NCI-H2107 (cell line): ENCODE results near the gene DAB2IP.
"Not testable (repeated sequence)": the region's sequence is repeated elsewhere in the genome, so short reads cannot be mapped to it uniquely, and the experiment has no call there.

Source experiments
- DNase-seq: peaks from one replicate; lab custom pipeline; 2025; lab: John Stamatoyannopoulos, UW

The DAB2IP gene

GRCh38 chr9:121626012-121626411 lies 25.4 kb upstream of the DAB2IP start:
- no peak for DNase-seq

DNA sequence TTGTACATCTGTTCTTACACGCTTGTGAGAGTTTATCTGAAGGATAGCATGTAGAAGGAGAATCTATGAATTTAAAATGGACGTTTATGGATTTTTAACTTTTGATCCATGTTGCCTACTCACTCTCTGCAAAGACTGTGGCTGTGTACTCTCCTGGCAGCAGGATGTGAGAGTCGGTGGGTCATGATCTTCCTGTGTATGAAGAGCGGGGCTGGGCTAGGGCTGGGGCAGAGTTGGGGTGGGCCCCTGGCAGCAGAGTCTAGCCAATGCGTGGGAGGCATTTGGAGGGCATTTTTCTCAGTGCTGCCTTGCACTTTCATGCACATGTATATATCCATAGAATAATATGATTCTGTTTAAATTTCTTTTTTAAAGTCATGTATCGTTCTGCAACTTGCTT lies 24.0 kb upstream of the DAB2IP start:
- no peak for DNase-seq

DNA sequence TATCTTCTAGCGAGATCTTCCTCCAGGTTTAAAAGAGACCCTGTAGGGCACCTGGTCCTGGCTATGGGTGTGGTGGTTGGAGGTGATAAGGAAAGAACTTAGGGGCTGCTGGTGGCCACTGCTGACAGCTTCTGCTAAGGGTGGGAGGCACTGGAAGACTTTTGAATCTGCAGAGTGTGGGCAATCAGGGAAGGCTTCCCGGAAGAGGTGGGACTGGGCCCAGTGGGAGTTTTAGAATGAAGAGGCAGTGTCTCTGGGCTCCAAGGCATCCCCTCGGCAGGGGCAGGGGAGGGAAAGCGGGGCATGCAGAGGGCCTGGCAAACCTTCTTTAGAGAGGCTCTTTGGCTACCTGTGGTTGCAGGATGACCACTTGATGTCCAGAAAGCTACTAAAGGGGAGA lies 23.0 kb upstream of the DAB2IP start:
- no peak for DNase-seq

GRCh38 chr9:121631115-121631514 lies 20.3 kb upstream of the DAB2IP start:
- no peak for DNase-seq

- no peak for DNase-seq
These were observed 19.4 kb upstream of the DAB2IP start for GRCh38 chr9:121631978-121632418.

GRCh38 chr9:121633119-121633714 lies 18.2 kb upstream of the DAB2IP start:
- DNase-seq = no peak

DNA sequence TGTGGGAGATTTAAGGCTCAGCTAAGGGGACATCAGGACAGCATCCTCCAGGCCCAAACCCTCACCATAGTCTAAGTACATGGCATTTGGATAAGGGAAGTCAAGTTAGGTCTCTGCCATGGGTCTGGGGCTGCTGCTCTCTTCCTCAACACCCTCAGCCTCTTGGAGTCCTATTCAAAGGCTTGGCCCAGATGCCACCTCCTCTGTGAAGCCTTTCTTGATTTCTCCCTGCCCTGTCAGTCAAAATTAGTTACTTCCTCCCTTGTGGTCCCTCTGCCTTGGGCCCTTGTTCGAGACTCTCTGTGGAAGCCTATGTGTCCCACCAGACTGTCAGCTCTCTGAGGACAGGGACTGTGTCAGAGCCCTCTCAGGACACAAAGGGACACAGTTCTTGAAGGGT lies 17.7 kb upstream of the DAB2IP start:
- DNase-seq = no peak

- no peak for DNase-seq
These were observed 16.8 kb upstream of the DAB2IP start for GRCh38 chr9:121634329-121635261.

DNA sequence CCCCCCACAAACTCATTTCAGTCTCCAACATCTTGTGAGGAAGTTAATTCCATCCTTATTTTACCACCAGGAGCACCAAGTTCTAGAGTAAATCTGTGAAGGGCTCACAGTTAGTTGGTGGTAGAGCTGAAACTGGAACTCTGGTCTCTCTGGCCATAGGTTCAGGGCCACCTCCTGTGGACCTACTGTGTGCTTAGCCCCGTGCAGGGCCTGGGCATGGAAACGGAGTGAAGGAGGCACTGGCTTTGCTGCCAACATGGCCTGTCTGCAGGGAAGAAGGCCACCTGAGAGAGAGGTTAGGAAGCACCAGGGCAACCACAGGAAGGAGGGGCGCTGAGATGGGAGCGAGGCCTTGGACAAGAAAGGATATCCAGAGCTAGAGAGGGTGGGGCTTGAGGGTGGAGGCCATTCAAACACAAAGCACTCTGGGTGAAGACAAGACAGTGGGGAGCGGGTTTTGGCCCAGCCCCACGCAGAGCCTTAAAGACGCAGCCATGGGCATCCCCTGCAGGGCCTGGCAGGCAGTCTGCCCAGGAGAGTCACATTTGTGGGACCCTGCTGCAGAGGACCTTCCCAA lies 16.0 kb upstream of the DAB2IP start:
- no peak for DNase-seq

DNA sequence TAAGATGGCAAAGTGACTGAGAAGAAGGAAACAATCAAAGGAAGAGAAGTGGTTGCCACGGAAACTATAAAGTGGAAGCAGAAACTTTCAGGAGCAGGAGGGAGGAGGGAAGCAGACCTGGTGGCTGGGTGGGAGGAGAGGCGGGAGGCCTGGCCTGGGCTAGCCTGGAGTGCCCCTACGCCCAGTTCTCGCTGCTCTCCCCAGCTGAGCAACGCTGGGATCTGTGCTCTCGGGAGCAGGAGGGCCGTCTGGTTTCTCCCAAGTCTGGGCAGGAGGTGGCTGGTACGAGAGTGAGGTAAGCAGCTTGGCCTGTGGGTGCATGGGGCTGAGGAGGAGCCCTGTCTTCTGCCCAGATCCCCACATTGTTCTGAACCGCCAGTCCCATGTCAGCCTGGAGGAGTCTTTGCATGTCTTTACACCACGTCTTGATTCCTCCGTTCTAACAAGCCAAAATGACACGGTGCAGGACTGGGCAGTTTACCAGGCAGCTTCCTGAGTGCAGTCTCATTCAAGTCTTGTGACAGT lies 15.0 kb upstream of the DAB2IP start:
- DNase-seq = no peak

DNA sequence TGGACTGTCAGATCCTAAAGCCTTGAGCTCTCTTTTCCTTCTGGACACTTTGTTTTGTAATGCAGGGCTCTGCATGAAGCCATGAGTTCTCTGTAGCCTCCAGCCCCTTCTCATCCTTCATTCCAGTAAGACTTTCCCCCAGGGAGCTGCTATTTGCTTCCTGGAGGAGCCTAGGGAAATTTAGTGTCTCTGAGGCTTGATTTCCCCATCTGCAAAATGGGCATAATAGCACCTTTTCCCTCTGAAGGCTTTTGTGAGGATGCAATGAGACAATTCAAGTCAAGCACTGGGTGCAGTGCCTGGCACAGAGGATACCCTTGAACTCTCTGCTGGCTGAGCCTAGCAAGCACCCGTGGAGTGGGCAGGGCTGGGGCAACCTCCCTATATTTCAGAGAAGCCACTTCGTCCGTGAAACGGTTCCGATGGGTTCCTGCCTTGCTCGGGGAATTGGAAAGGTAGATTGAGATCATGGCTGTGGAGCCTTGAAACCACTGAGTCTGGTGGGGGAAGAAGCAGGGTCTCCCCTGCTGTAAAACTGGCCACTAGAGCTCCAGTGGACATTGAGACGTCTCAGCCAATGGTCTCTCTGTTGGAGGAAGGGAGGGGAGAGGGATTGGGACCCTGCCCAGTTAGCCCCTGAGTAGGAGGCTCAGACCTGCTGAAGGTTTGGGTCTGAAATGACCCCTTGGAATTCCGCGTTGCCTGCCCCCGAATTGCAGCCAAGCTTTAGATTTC lies 14.3 kb upstream of the DAB2IP start:
- DNase-seq = no peak

DNA sequence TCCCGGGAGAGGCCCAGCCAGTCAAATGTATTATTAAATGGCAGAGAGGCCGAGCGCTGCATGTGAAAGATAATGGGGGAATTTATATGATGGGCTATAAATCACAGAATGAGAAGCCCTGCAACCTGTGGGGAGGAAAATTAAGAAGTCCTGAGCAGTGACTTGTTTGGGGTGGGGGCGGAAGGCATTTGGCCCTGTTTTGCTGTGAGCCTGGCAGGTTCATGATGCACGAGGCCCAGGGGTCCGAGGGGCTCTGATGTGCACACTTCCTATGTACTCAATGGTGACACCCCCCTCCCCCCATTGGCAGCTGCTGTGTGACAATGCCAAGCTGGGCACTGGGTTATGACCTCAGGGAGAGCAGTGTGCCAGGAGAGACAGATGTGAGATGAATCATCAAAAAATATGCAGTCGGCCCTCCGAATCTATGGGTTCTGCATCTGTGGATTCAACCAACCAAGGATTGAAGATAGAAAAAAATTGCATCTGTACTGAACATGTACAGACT lies 13.7 kb upstream of the DAB2IP start:
- no peak for DNase-seq

DNA sequence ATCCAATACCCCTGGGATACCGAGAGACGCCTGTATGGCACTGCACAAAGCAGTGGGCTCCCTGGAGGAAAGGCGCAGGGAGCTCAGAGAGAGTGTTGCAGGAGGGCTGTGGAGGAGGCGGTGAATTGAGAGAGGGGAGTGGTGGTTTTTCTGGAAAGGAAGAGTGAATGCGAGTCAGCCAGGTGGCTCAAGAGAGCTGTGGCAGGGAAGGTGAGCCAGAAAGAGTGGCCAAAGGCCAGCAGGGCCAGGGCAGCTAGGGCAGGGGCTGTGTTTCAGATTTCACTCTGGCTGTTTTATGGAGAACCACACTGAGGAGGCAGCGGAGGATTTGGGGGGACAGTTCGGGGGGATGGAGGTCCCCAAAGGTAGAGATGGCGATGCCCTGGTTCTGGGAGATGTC lies 13.0 kb upstream of the DAB2IP start:
- no peak for DNase-seq

GRCh38 chr9:121638901-121639592 lies 12.4 kb upstream of the DAB2IP start:
- DNase-seq = no peak

- DNase-seq = no peak
These were observed 11.8 kb upstream of the DAB2IP start for GRCh38 chr9:121639619-121640018.

- DNase-seq = no peak
These were observed 11.4 kb upstream of the DAB2IP start for GRCh38 chr9:121640076-121640475.

DNA sequence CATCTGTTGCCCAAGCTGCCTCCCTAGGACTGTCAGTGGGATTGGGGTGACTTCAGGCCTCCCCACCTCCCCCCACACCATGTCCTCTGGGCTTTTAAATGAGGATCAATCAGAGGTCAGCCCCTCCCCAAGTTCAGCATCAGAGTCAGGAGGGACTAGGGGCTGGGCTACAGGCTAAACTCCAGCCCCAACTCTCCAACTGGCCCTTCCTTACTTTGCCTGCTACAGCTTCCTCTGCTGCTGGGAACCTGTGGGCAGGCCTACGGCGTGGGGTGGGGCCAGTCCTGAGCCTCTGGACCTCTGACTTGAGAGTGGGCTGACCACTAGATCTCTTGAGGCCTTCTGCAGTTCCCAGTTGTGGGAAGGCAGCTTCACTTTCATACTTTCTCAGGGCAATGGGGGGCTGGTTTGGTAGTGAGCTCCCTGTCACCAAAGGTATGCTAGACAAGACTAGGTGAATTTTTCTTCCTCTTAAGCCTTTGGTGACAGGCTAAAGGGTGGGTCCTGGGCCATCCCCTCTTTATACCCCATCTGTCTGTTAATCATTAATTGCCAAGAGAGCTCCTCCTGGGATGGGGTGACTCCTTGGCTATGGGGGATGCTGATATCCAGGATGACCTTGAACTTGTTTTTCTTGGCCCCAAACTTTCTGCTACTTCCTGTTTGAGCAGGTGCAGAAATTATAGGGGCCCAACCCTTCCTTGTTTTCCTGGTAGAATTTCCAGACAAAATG lies 10.8 kb upstream of the DAB2IP start:
- no peak for DNase-seq

DNA sequence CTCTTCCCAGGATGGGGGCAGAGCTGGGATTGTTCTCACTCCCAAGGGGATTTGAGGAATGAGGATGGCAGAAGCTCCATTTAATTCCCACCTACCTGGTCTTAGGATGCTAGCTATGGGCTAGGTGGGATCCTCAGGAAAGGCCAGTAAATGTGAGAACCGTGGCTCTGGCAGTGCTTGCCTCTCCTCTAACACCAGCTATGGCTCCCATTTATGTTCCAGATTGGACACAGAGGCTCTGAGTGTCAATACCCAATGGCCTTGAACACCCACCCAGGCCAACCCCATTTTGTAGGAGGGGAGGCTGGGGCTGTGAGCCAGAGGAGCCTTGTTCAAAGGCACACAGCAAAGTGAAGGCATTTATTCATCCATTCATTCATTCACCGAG lies 10.2 kb upstream of the DAB2IP start:
- no peak for DNase-seq

GRCh38 chr9:121642758-121643157 lies 8.7 kb upstream of the DAB2IP start:
- DNase-seq = no peak

- DNase-seq = no peak
These were observed 8.0 kb upstream of the DAB2IP start for GRCh38 chr9:121643473-121643872.

DNA sequence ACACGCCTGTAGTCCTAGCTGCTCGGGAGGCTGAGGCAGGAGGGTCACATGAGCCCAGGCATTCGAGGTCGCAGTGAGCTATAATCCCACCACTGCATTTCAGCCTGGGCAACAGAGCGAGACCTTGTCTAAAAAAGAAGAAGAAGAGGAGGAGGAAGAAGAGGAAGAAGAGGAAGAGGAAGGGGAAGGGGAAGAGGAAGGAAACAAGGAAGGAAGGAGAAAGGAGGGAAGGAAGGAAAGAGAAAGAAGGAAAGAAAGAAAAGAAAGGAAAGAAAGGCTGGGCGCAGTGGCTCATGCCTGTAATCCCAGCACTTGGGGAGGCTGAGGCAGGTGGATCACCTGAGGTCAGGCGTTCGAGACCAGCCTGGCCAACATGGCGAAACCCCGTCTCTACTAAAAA lies 7.4 kb upstream of the DAB2IP start:
- DNase-seq = not testable (repeated sequence)
